ENCODE results near the gene FRZB. TPM values are rescaled to one million over a fixed set of nuclear protein-coding genes. Genes with fewer than 3 reads are reported as not detected.

The FRZB gene
- total RNA-seq, 2 donors from 2014 or later = 54.8 to 107 TPM

DNA sequence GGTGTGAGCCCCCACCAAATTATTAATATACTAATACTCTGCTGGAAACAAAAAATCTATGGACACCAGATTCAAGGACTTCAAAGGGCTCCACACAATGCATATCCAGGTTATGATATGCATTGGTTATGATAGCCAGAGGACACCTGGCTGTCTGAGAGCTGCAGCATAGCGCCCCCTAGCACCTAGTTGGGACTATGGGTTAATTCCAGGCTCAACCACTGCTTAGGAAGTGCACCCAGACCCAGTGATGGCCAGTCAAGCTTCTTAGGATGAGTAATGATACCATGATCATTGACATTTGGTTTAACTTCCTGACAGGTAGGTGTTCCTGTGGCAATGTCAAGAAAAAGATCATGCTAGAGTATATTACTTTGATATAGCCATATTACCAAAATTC, 3.8 kb upstream of the FRZB start:
- TF ChIP-seq CTCF (conservative IDR thresholded peaks at IDR 0.05) = peak; percentile 92
- DNase-seq = peak; percentile 90
- H3K9me3 ChIP-seq (ENCODE audit: control insufficient read depth, low read length) = peaks cover 5% of the 10 kb centered on the region
- WGBS, 2 experiments (ENCODE audit: insufficient coverage in 1 of 2, insufficient read length in 1 of 2) = 17% methylated on average over 1 of the region's 1 CpG; no CpG with 5 or more reads in 1 of the 2 experiments
- peaks cover 21% of the 10 kb centered on the region for H3K4me1 Mint-ChIP-seq
- H3K27me3 ChIP-seq (ENCODE audit: control insufficient read depth, insufficient read depth, low read length, poor library complexity, severe bottlenecking) = no peaks in the 10 kb centered on the region
- H3K36me3 Mint-ChIP-seq (ENCODE audit: low read depth) = peaks cover 3% of the 10 kb centered on the region
- peaks cover 7% of the 10 kb centered on the region for H3K4me1 ChIP-seq (ENCODE audit: control insufficient read depth, insufficient read depth, low read length)
- no peak overlapping the region for H3K9ac ChIP-seq (ENCODE audit: extremely low read depth, low read length, poor library complexity, severe bottlenecking)
- H3K27me3 Mint-ChIP-seq (ENCODE audit: insufficient read depth) = peaks cover 12% of the 10 kb centered on the region
- peaks cover 5% of the 10 kb centered on the region for H3K9me3 Mint-ChIP-seq
- no peak overlapping the region for H3K4me3 Mint-ChIP-seq
- no peaks in the 10 kb centered on the region for H3K36me3 ChIP-seq (ENCODE audit: control insufficient read depth, insufficient read depth, low read length)
- H3K27ac ChIP-seq (ENCODE audit: low read depth, low read length) = no peak overlapping the region
- no peak overlapping the region for H3K27ac Mint-ChIP-seq
- no peak overlapping the region for H3K4me3 ChIP-seq (ENCODE audit: low read length)

DNA sequence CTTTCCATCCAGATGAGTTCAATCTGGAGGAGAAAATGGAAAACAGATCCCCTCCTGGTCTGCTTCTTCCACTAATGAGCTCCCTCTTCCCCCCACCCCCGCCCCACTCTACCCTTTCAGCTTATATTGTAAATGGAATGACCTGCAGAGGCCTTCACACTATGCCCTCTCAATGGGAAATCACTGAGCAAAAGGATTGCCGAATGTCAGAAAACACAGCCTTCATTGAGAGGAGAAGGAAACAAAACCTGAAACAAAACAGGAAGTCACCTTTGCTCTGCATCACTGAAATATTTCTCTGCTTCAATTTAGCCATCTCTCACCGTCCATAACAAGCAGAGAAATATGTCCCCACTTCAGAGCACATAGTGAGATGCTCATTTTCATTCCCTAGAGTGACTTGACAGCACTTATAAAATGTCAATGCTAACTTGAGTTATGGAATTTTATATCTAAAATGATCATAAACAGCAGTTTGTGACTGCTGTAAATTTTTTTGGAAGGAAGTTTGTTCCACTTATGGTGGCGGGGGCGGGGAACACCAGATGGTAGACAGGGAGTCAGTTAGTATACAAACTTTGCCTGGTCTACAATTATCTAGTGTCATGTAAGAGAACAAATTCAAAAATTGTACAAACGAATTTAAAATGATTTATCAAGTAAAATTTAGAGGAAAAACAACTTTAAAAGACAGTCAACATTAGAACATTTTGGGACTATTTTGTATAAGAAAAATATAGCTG, 1.8 kb upstream of the FRZB start:
- peaks cover 1% of the 10 kb centered on the region for H3K9me3 Mint-ChIP-seq
- Histone ChIP-seq H3K4me3 (ENCODE audit: low read length) (peak overlapping the region; percentile 91), H3K27ac (ENCODE audit: low read depth, low read length) (peak overlapping the region; percentile 9), H3K4me1 (ENCODE audit: control insufficient read depth, insufficient read depth, low read length) (peaks cover 16% of the 10 kb centered on the region), H3K9ac (ENCODE audit: extremely low read depth, low read length, poor library complexity, severe bottlenecking) (no peak overlapping the region), H3K36me3 (ENCODE audit: control insufficient read depth, insufficient read depth, low read length) (no peaks in the 10 kb centered on the region), H3K27me3 (ENCODE audit: control insufficient read depth, insufficient read depth, low read length, poor library complexity, severe bottlenecking) (no peaks in the 10 kb centered on the region), H3K9me3 (ENCODE audit: control insufficient read depth, low read length) (peaks cover 2% of the 10 kb centered on the region)
- 51 to 83% methylated on average over 3 to 5 of the region's 6 CpGs for WGBS, 2 experiments (ENCODE audit: insufficient coverage in 1 of 2, insufficient read length in 1 of 2)
- peaks cover 41% of the 10 kb centered on the region for H3K4me1 Mint-ChIP-seq
- H3K36me3 Mint-ChIP-seq (ENCODE audit: low read depth) = no peaks in the 10 kb centered on the region
- peak; percentile 60 for DNase-seq
- no peak overlapping the region for H3K27ac Mint-ChIP-seq
- H3K4me3 Mint-ChIP-seq = peak overlapping the region; percentile 73
- peaks cover 26% of the 10 kb centered on the region for H3K27me3 Mint-ChIP-seq (ENCODE audit: insufficient read depth)
- TF ChIP-seq CTCF (conservative IDR thresholded peaks at IDR 0.05) = no peak

- peak overlapping the region; percentile 73 for H3K4me3 Mint-ChIP-seq
- no peaks in the 10 kb centered on the region for H3K9me3 Mint-ChIP-seq
- no peak for TF ChIP-seq CTCF (conservative IDR thresholded peaks at IDR 0.05)
- peak; percentile 64 for DNase-seq
- peak overlapping the region; percentile 91 for H3K4me3 ChIP-seq (ENCODE audit: low read length)
- H3K36me3 ChIP-seq (ENCODE audit: control insufficient read depth, insufficient read depth, low read length) = no peaks in the 10 kb centered on the region
- peaks cover 26% of the 10 kb centered on the region for H3K27me3 Mint-ChIP-seq (ENCODE audit: insufficient read depth)
- peaks cover 19% of the 10 kb centered on the region for H3K4me1 ChIP-seq (ENCODE audit: control insufficient read depth, insufficient read depth, low read length)
- peak overlapping the region; percentile 50 for H3K27ac ChIP-seq (ENCODE audit: low read depth, low read length)
- 22 to 30% methylated on average over 11 to 12 of the region's 12 CpGs for WGBS, 2 experiments (ENCODE audit: insufficient coverage in 1 of 2, insufficient read length in 1 of 2)
- no peaks in the 10 kb centered on the region for H3K9me3 ChIP-seq (ENCODE audit: control insufficient read depth, low read length)
- no peaks in the 10 kb centered on the region for H3K36me3 Mint-ChIP-seq (ENCODE audit: low read depth)
- H3K27ac Mint-ChIP-seq = peak overlapping the region; percentile 78
- peaks cover 44% of the 10 kb centered on the region for H3K4me1 Mint-ChIP-seq
- H3K9ac ChIP-seq (ENCODE audit: extremely low read depth, low read length, poor library complexity, severe bottlenecking) = peak overlapping the region; percentile 12
- H3K27me3 ChIP-seq (ENCODE audit: control insufficient read depth, insufficient read depth, low read length, poor library complexity, severe bottlenecking) = no peaks in the 10 kb centered on the region
Observed at GRCh38 chr2:182867426-182868053, 1.1 kb upstream of the FRZB start.

Data from endodermal cell (in vitro differentiated cells).